Ammon's horn (tissue), 1 donor: ENCODE measurements around the gene LARGE1.

Experiments
- DNase-seq: peaks from one replicate; pipeline ENCODE4 v3.0.0-alpha.2; 2016; ENCODE audit warnings: low spot score

The LARGE1 gene

DNA sequence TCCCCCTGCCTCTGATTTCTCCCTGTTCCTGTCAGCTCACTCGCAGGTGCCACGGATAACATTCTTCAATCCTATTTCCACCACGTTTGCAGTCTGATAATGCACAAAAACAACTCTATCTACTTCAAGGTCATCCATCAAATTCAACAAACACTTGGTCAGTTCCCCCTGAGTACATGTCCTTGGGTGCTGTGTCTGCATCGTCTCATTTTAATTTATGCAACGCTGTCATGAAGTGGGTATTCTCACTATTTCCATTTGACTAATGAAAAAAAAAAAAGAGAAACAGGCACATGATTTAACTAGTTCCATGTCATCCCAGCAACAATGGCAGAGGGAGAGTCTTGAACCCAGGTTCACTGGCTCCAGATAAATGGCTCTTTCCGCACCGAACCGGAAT, 262.6 kb downstream of the LARGE1 start:
- DNase-seq: no peak

- DNase-seq: peak; percentile 40
Observed at GRCh38 chr22:33656808-33657628, 263.3 kb downstream of the LARGE1 start.

DNA sequence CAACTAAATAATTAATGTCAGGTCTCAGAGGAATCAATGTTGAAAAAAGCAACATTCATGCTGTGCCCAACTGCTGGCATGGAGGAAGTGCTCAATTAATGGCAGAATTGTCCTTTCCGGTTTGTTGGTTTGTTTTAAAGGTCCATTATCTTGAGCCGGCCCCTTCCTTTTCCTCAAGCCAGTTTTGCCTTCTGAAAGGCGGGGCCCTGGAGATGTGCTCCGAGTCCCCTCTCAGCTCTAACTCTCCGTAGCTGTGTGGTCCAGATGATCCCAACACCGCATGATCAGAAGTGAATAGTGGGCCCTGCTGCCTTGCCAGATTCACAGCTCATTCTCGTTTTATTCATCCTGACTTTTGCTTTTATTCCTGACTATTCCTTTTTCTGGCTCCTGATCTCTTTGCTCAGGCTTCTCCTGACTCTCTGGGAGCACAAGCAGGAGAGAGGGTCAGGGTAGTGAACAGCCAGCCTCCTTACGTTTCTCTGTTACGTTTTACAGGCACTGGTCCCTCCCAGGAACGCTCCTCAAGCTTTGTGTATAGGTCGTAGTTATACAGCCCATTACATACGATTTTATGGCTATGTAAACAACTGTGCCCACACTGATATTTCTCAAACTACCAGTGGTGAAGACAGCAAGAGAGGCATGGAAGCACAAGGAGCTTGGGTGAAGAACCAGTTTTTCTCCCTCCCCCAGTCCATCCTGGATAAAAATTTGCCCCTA, 265.9 kb downstream of the LARGE1 start:
- DNase-seq: no peak

DNA sequence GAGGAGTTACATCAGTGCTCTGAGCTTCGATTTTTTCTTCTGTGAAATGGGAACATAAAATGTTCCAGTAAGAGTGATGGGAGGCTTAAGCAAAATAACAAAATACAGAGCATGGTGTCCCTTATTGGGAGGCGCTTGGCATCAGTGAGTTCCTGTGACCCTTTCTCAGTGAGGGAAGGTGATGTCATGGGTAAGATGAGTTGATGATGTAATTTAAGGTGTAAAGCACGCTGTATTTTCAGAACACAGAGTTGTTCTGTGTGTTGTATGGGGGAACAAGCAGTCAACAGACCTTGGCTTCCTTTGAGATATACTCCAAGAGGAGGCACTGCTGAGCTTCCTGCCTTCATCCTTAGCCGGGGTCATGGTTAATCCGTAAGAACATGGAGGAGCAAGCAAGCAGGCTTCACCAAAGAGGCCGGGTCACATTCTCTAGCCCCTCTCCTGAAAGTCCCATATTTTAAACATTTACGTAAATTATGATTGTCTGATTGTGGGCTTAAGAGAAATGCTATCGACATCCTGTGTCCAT, 266.7 kb downstream of the LARGE1 start:
- DNase-seq: no peak

GRCh38 chr22:33652615-33653014, 267.7 kb downstream of the LARGE1 start:
- DNase-seq: no peak

DNA sequence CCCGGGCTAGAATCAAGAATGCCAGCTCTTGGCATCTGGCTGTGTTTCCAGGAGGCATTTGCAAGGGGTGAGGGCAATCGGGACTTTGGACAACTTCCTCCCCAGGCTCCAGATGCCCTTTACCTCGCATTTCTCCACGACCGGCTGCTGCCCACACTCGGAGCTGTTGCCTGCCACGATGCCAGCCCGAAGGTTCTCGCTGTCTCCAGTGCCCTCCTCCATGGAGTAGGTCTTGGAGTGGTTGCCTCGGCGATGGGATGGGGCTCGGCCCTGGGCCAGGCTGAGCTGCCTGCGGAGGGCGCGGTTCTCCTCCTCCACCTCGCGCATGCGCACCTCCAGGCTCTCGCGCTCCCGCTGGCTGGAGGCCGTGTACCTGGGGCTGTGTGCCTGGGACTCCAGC, 270.0 kb downstream of the LARGE1 start:
- DNase-seq: peak; percentile 37

GRCh38 chr22:33648478-33648877, 271.8 kb downstream of the LARGE1 start:
- no peak for DNase-seq

DNA sequence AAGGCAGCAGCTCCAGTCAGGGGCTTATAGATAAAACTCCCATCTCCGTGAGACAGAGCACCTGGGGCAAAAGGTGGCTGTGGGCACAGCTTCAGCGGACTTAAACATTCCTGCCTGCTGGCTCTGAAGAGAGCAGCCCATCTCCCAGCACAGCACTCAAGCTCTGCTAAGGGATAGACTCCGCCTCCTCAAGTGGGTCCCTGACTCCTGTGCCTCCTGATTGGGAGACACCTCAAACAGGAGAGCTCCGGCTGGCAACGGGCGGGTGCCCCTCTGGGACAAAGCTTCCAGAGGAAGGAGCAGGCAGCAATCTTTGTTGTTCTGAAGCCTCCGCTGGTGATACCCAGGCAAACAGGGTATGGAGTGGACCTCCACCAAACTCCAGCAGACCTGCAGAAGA, 279.4 kb downstream of the LARGE1 start:
- DNase-seq: no peak

DNA sequence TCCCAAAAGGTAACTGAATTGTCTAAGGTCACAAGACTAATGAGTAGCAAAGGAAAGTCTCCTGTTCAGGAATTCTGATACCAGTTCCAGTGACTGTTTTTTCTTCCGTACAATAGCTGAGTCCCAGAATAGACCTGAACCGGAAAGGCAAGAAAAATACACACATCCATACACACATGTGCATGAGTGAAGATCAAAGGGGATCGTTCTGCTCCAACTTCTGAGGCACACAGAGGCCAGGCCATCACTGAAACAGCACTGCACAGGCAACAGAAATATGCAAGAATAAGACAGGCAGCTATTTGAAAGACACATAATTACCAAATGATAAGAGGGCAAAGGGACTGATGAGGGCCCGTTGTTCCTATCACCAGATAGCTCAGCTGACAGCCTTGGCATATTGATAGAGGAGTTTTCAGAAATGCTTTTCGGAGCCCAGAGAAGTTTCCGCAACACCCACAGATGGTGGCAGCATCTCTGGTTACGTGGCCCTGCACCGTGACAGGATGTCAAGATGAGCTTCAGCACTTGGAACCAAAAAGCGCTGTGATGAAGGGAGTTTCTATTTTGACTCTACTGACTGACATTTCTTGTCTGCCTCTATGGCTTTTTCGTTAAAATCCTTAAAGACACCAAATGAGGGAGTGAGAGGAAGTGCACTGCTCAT, 280.6 kb downstream of the LARGE1 start:
- DNase-seq: peak; percentile 33

GRCh38 chr22:33635766-33636165, 284.5 kb downstream of the LARGE1 start:
- no peak for DNase-seq

DNA sequence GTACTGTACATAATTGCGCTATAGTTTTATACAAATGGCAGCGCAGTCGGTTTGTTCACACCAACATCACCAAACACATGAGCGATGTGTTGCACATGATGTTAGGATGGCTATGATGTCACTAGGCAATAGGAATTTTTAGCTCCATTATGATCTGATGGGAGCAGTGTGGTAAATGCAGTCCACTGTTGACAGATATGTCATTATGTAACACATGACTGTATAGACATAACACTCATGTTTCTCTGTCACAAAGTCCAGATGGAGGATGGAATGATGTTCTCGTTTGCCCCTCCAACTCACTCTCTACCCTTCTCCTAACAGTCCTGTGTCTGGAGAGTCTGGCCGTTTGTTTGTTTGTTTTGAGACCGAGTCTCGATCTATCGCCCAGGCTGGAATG, 288.5 kb downstream of the LARGE1 start:
- DNase-seq: no peak

DNA sequence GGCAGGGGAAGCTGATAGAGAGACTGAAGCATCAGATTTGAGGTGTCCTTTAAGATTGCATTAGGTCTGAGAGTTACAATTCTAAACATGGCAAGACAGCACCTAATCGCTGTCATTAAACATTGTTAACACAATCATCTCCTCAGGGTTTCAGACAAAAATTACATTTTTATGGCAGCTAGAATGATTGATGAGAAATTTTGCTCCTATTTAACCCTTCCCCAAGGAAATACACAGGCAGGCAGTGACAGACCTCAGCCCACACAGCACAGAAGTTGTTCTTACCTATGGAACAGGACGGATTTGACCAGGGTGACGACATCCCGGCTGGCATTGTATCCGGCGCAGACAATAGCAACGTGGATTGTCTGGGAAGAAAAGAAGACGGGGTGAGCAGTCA, 294.3 kb downstream of the LARGE1 start:
- no peak for DNase-seq

DNA sequence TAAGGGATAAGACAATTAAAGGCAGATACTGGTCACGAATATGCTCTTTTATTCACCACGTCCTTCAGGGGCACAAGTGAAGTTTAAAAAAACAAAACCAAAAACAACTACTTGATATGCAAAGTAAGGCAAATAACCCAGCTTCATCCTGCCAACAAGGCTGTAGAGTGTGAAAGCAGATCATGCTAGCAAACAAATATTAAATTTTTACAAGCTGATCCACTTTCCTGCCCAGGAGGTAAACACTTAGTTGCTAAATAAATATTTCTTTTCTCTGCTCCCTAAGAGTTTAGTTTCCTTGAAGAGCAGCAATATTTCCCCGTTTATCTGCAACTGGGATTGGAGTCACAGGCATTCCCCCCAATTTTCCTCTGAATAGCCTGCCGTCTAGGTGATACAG, 300.2 kb downstream of the LARGE1 start:
- DNase-seq: no peak

DNA sequence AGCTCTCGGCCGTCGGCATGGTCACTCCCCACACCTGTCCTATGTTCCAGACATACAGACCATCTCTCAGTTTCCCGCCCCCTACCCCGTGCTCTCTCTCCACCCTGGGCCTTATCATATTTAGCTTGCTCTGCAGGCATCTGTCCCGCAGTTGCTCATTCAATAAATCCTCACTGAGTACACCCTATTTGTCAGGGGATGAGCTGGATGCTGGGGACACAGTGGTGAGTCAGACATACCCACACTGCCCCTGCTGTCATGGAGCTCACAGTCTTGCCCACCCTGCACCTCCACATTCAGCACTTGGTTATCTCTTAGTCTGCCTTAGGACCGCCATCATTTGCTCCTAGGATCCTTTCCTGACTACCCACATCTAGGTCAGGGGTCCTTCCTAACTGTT, 313.8 kb downstream of the LARGE1 start:
- DNase-seq: no peak

DNA sequence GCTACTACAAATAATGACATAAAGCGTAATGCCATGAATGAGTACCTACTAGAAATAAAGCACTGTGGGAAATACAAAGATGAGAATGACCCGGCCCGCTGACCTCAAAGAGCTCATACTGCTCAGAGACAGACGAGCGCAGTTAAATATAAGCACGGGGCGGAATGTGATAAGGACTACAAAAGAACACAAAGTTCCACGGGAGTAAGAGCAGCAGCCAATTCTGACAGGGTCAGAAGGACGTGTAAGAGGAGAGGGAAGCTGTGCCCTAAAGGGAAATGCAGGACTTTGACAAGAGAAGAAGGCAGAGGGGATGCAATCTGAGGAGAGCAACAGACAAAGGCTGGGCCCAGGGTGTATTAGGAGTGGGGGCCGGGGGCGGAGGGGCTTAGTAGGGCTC, 314.6 kb downstream of the LARGE1 start:
- DNase-seq: no peak

DNA sequence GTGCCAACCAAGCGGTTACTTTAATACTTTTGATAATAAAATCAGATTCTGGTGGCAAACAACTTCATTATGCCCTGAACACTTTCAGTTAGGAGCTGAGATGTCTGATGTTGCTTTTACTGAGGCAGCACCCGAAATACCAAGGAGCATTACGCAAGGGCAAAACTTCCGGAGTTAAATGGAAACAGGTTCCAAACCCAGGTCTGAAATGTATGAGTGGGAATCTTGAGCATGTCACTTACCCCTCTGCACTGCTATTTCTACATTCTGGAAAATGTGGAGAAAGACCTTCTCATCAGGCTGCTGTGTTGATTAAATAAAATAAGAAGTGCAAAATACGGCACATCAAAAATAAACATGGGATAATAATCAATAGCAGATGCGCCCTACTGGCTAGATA, 315.1 kb downstream of the LARGE1 start:
- no peak for DNase-seq

- DNase-seq: no peak
Observed at GRCh38 chr22:33601062-33601461, 319.2 kb downstream of the LARGE1 start.

- DNase-seq: no peak
Observed at GRCh38 chr22:33600595-33600994, 319.7 kb downstream of the LARGE1 start.

DNA sequence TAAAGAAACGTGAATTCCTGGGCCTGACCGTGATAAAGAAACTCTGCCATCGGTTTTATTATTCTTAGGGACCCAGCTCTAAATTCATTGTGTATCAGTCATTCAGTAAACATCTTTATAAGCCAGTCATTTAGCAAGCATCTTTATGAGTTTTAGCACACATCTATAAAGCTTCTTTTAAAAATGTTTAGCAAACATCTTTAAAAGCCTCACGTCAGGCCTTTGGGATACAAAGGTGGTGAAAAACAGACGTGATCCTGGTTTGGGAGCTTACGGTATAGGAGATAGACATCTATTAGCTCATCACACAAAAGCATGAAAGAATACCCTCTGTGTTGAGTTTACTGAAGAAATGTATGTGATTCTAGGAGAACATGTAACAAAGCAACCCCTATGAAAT, 320.2 kb downstream of the LARGE1 start:
- DNase-seq: no peak

DNA sequence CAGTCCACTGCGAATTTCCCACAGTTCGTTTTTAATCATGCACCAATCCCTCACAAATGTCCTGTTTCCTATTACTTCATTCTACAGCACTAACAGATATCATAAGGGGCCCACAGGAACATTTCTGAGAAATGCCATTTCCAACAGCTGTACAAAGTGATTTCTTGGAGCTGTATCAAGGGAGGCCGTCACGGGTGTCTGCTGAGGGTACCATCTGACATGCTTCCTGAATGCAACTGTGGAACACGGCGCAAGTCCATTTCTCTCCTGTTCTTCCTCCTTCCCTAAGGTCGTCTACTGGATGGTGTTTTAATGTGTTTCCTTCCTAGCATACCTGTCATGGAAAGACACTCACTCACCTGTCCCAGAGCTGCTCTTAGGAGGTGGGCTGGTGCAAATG, 320.7 kb downstream of the LARGE1 start:
- no peak for DNase-seq

- no peak for DNase-seq
Observed at GRCh38 chr22:33598821-33599220, 321.5 kb downstream of the LARGE1 start.

GRCh38 chr22:33597274-33597985, 322.8 kb downstream of the LARGE1 start:
- no peak for DNase-seq
